HepG2 (cell line): ENCODE results near the gene DIS3L2. TPM values are rescaled to one million over a fixed set of nuclear protein-coding genes. Genes with fewer than 3 reads are reported as not detected.

Experiments
- ATAC-seq: fragments of 200-7000 bp; cut with Tn5 transposase; 3 replicates; pipeline ENCODE4 v1.9.1; 2020; ENCODE audit warnings: mild to moderate bottlenecking, moderate library complexity
- BruUV-seq: library from RNA; stranded (reverse); fragments of 400-500 nt; replicated peaks from 2 replicates; lab custom pipeline; 2021; lab: Mats Ljungman, UMichigan
- CTCF ChIA-PET: fragments of 300-600 bp; formaldehyde crosslinking; extraction: SDS; loops from one replicate; lab custom pipeline; 2021; ENCODE audit warnings: low total read pairs, inconsistent platforms, low intra/inter-chr PET ratio; lab: Yijun Ruan, JAX
- POLR2A ChIA-PET: fragments of 350-600 bp; sonication (Branson Sonifier 250); formaldehyde crosslinking; loops from one replicate; lab custom pipeline; 2020; ENCODE audit warnings: antibody characterized with exemption, inconsistent platforms; lab: Yijun Ruan, JAX
- DNase-seq: peaks from one replicate; pipeline ENCODE4 v3.0.0-alpha.2; 2015; ENCODE audit warnings: low spot score
- FAIRE-seq: peaks from 3 replicates; lab custom pipeline; 2011; peaks lifted over from hg19 to GRCh38; lab: Jason Lieb, UNC
- H2AFZ ChIP-seq: one replicate; pipeline ENCODE4 v1.6.1; 2011; ENCODE audit warnings: low read length, inconsistent platforms
- H3K27ac ChIP-seq: fragments of 300-600 bp; 3 replicates; pipeline ENCODE4 v1.8.0; 2011; ENCODE audit warnings: mixed run types, mild to moderate bottlenecking, mixed read lengths, low read length, inconsistent platforms; ENCODE audit not compliant: insufficient read depth; ENCODE audit errors: extremely low read length
- H3K27me3 ChIP-seq, 2 experiments: fragments of 200-600 bp in 1 of 2; 2 replicates in 1 of 2; 3 replicates in 1 of 2; pipeline versions ENCODE4 v1.6.0 to v1.8.0; 2011; ENCODE audit warnings: low read length in 2 of 2, mild to moderate bottlenecking in 2 of 2, moderate library complexity in 2 of 2, inconsistent platforms in 1 of 2; ENCODE audit not compliant: insufficient read depth in 2 of 2, control insufficient read depth in 1 of 2
- H3K36me3 ChIP-seq, 2 experiments: fragments of 200-600 bp in 1 of 2; replicated peaks in 1 of 2; 2 replicates in 1 of 2; 3 replicates in 1 of 2; pipeline versions ENCODE4 v1.5.1 to v1.8.0; 2011; ENCODE audit warnings: low read length in 2 of 2, inconsistent platforms in 1 of 2; ENCODE audit not compliant: insufficient read depth in 2 of 2, control insufficient read depth in 1 of 2
- H3K4me1 ChIP-seq: 2 replicates; pipeline ENCODE4 v1.5.1; 2012; ENCODE audit warnings: low read length, inconsistent platforms; ENCODE audit not compliant: insufficient read depth
- H3K4me2 ChIP-seq: 2 replicates; pipeline ENCODE4 v1.6.0; 2011; ENCODE audit warnings: low read depth, low read length, inconsistent platforms
- H3K4me3 ChIP-seq, 3 experiments: fragments of 200-600 bp in 1 of 3; sonication (generic), shearing (Covaris generic) in 1 of 3; replicated peaks in 1 of 3; 2 replicates each; pipeline ENCODE4 v1.5.1; 2011 to 2016; ENCODE audit warnings: low read length in 3 of 3, inconsistent platforms in 2 of 3, low read depth in 2 of 3, mild to moderate bottlenecking in 2 of 3, control low read depth in 1 of 3, mixed read lengths in 1 of 3; ENCODE audit not compliant: insufficient read depth in 1 of 3
- H3K79me2 ChIP-seq: one replicate; pipeline ENCODE4 v1.6.1; 2011; ENCODE audit warnings: low read length, inconsistent platforms; ENCODE audit not compliant: insufficient read depth
- H3K9ac ChIP-seq: 2 replicates; pipeline ENCODE4 v1.6.0; 2011; ENCODE audit warnings: mild to moderate bottlenecking, low read depth, low read length, inconsistent platforms; ENCODE audit not compliant: insufficient read depth
- H3K9me3 ChIP-seq: 2 replicates; pipeline ENCODE4 v1.5.1; 2012; ENCODE audit warnings: mild to moderate bottlenecking, low read length
- H4K20me1 ChIP-seq: 2 replicates; pipeline ENCODE4 v1.6.0; 2011; ENCODE audit warnings: inconsistent platforms, mild to moderate bottlenecking, low read length, moderate library complexity; ENCODE audit not compliant: insufficient read depth
- GLI4 ChIP-seq: sonication (generic); formaldehyde crosslinking; IDR thresholded peaks from 2 replicates; pipeline ENCODE4 v1.5.1; 2020; ENCODE audit warnings: missing genetic modification reagents, mild to moderate bottlenecking, moderate library complexity, borderline replicate concordance
- MAFK ChIP-seq, 2 experiments: IDR thresholded peaks in 1 of 2; conservative IDR thresholded peaks in 1 of 2; 2 replicates each; pipeline ENCODE4 v1.6.1; 2011; ENCODE audit warnings: improper control_type of control experiment in 2 of 2, low read length in 2 of 2
- PRPF4 ChIP-seq: fragments of 200-400 bp; formaldehyde crosslinking; IDR thresholded peaks from 2 replicates; pipeline ENCODE4 v1.6.1; 2016; ENCODE audit warnings: low read length, low read depth; ENCODE audit not compliant: poor library complexity, severe bottlenecking
- TAF1 ChIP-seq: sonication (generic); formaldehyde crosslinking; IDR thresholded peaks from 2 replicates; pipeline ENCODE4 v1.4.0; 2020; ENCODE audit warnings: missing genetic modification reagents
- THYN1 ChIP-seq: sonication (generic); formaldehyde crosslinking; IDR thresholded peaks from 2 replicates; pipeline ENCODE4 v1.8.1; 2023; ENCODE audit warnings: low read depth, mild to moderate bottlenecking, moderate library complexity, missing genetic modification reagents, borderline replicate concordance
- ZBTB7B ChIP-seq: sonication (generic); formaldehyde crosslinking; IDR thresholded peaks from 2 replicates; pipeline ENCODE4 v1.4.0; 2020; ENCODE audit warnings: missing genetic modification reagents
- ZFP36L1 ChIP-seq: sonication (generic); formaldehyde crosslinking; IDR thresholded peaks from 2 replicates; pipeline ENCODE4 v1.8.0; 2022; ENCODE audit warnings: mild to moderate bottlenecking, missing genetic modification reagents, moderate library complexity
- ZNF205 ChIP-seq: IDR thresholded peaks from 2 replicates; pipeline ENCODE4 v1.6.1; 2018; ENCODE audit warnings: missing biosample characterization, missing genetic modification reagents
- ZNF484 ChIP-seq: sonication (generic); formaldehyde crosslinking; IDR thresholded peaks from 2 replicates; pipeline ENCODE4 v1.5.1; 2020; ENCODE audit warnings: mild to moderate bottlenecking, low read depth, missing genetic modification reagents, borderline replicate concordance
- ZNF549 ChIP-seq: sonication (generic); formaldehyde crosslinking; IDR thresholded peaks from 2 replicates; pipeline ENCODE4 v1.5.0; 2020; ENCODE audit warnings: missing genetic modification reagents
- ZNF724P ChIP-seq: sonication (generic); formaldehyde crosslinking; IDR thresholded peaks from 2 replicates; pipeline ENCODE4 v1.8.0; 2022; ENCODE audit warnings: missing genetic modification reagents, borderline replicate concordance
- in situ Hi-C: cut with HindIII; loops from 2 replicates; pipeline ENCODE4 v1.10.0; 2017; ENCODE audit warnings: low pct_unique_long_range_greater_than_20kb; ENCODE audit not compliant: extremely low pct_ligation_motif_present
- intact Hi-C: fragments of 100-400 bp; cut with micrococcal nuclease; formaldehyde crosslinking; loops from one replicate; pipeline ENCODE4 v1.10.0; 2022; ENCODE audit not compliant: unreplicated experiment
- polyA plus RNA-seq, 8 experiments: library from polyadenylated mRNA; depleted of rRNA in 3 of 8; stranded (reverse) in 7 of 8; unstranded in 1 of 8; fragments of >200 nt; fragmentation: Illumina TruSeq in 4 of 8; extraction: Trizol in 4 of 8; gene quantifications; 2 replicates each; pipeline versions ENCODE4 v1.2.1 to v1.2.3, GENCODE V29; 2011 to 2016; ENCODE audit warnings: low read depth in 4 of 8, missing spikeins in 1 of 8, mixed read lengths in 1 of 8; ENCODE audit not compliant: insufficient read depth in 1 of 8
- total RNA-seq, 5 experiments: library from RNA; depleted of rRNA; stranded (reverse); fragments of >200 nt; fragmentation: Illumina TruSeq; extraction: Trizol; gene quantifications; 2 replicates each; pipeline ENCODE4 v1.2.3, GENCODE V29; 2016; ENCODE audit warnings: low read depth in 1 of 5
- TF ChIP-seq, protein P1 (sequence below): sonication (generic); formaldehyde crosslinking; IDR thresholded peaks from 2 replicates; pipeline ENCODE4 v1.4.0; 2020; ENCODE audit warnings: missing genetic modification reagents
- TF ChIP-seq, protein P2 (sequence below): sonication (generic); formaldehyde crosslinking; IDR thresholded peaks from 2 replicates; pipeline ENCODE4 v1.8.1; 2023; ENCODE audit warnings: mild to moderate bottlenecking, missing genetic modification reagents, borderline replicate concordance
- TF ChIP-seq, protein P3 (sequence below): sonication (generic); formaldehyde crosslinking; conservative IDR thresholded peaks from 2 replicates; pipeline ENCODE4 v1.4.0; 2020; ENCODE audit warnings: missing genetic modification reagents

The DIS3L2 gene
- total and polyA plus RNA-seq, 2 of the 13 experiments (the other 11 are each of a cell fraction or from before 2014, with no cell fraction given), result 7.0 to 23.9 TPM

DNA sequence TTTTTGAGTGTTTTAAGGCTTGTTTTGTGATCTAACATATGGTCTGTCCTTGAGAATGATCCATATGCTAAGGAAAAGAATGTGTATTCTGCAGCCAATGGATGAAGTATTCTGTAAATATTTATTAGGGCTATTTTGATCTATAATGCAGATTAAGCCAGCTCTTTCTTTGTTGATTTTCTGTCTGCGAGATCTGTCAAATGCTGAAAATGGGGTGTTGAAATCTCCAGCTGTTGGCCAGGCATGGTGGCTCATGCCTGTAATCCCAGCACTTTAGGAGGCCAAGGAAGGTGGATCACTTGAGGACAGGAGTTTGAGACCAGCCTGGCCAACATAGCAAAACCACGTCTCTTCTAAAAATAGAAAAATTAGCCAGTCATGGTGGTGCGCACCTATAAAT, 132.7 kb downstream of the DIS3L2 start (continued):
- TF ChIP-seq, protein P1, sequence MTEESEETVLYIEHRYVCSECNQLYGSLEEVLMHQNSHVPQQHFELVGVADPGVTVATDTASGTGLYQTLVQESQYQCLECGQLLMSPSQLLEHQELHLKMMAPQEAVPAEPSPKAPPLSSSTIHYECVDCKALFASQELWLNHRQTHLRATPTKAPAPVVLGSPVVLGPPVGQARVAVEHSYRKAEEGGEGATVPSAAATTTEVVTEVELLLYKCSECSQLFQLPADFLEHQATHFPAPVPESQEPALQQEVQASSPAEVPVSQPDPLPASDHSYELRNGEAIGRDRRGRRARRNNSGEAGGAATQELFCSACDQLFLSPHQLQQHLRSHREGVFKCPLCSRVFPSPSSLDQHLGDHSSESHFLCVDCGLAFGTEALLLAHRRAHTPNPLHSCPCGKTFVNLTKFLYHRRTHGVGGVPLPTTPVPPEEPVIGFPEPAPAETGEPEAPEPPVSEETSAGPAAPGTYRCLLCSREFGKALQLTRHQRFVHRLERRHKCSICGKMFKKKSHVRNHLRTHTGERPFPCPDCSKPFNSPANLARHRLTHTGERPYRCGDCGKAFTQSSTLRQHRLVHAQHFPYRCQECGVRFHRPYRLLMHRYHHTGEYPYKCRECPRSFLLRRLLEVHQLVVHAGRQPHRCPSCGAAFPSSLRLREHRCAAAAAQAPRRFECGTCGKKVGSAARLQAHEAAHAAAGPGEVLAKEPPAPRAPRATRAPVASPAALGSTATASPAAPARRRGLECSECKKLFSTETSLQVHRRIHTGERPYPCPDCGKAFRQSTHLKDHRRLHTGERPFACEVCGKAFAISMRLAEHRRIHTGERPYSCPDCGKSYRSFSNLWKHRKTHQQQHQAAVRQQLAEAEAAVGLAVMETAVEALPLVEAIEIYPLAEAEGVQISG (CRISPR knock-in tag), result no peak
- TF ChIP-seq, protein P2, sequence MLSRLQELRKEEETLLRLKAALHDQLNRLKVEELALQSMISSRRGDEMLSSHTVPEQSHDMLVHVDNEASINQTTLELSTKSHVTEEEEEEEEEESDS (CRISPR knock-in tag), result no peak
- TF ChIP-seq ZNF724P, result no peak
- TF ChIP-seq ZNF484 (CRISPR knock-in tag), result no peak
- no peak for TF ChIP-seq TAF1 (CRISPR knock-in tag)

DNA sequence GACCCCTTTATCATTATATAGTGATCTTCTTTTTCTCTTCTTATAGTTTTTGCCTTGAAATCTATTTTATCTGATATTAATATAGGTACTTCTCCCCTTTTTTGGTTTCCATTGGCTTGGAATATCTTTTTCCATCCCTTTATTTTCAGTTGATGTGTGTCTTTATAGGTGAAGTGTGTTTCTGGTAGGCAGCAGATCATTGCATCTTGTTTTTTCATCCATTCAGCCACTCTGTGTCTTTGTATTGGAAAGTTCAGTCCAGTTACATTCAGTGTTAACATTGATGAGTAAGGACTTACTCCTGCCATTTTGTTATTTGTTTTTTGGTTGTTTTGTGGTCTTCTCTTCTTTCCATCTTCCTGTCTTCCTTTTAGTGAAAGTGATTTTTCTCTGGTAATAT, 133.4 kb downstream of the DIS3L2 start:
- no peak for DNase-seq
- BruUV-seq, result no TSS peak
- Histone ChIP-seq H3K9ac (no peak overlapping the region), H3K36me3 (peaks cover 0 to 14% of the 10 kb centered on the region in 2 experiments; a peak in 2 of 5 replicates), H3K79me2 (no peaks in the 10 kb centered on the region), H3K27ac (no peak overlapping the region), H4K20me1 (no peaks in the 10 kb centered on the region), H3K4me2 (no peak overlapping the region), H3K9me3 (no peaks in the 10 kb centered on the region), H3K4me3 (no peak overlapping the region), H3K27me3 (no peaks in the 10 kb centered on the region), H2AFZ (no peak overlapping the region), H3K4me1 (no peaks in the 10 kb centered on the region)
- FAIRE-seq, result no peak
- ATAC-seq, result no peak
- TF ChIP-seq PRPF4, result no peak
- no peak for TF ChIP-seq GLI4 (CRISPR knock-in tag)
- no peak for TF ChIP-seq ZNF205
- no peak for TF ChIP-seq ZFP36L1
- no peak for TF ChIP-seq ZNF549 (CRISPR knock-in tag)
- TF ChIP-seq, protein P3, sequence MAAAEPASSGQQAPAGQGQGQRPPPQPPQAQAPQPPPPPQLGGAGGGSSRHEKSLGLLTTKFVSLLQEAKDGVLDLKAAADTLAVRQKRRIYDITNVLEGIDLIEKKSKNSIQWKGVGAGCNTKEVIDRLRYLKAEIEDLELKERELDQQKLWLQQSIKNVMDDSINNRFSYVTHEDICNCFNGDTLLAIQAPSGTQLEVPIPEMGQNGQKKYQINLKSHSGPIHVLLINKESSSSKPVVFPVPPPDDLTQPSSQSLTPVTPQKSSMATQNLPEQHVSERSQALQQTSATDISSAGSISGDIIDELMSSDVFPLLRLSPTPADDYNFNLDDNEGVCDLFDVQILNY (CRISPR knock-in tag), result no peak
- TF ChIP-seq ZBTB7B, result no peak
- TF ChIP-seq THYN1 (CRISPR knock-in tag), result no peak
- no peak for TF ChIP-seq MAFK (conservative IDR thresholded peaks at IDR 0.05 in 1 of 2, IDR thresholded peaks at IDR 0.05 in 1 of 2; ENCODE audit: low read length in 2 of 2)
- POLR2A ChIA-PET, result interaction anchor here (0.6 kb wide), 1 partner anchor 26 kb away, joined by 4 read pairs; no protein-coding TSS in a partner anchor
- intact Hi-C loops, result no loop called here
- CTCF ChIA-PET, result no interaction called here
- in situ Hi-C loops, result no loop called here
